Skin epidermis (tissue), 12 donors: ENCODE measurements around the gene SEC24C.

Source experiments
- H3K27ac ChIP-seq, 21 experiments: fragments of 200-600 bp; sonication (generic) in 11 of 21; one replicate each; pipeline ENCODE4 v1.5.0; 2020; ENCODE audit warnings: mild to moderate bottlenecking in 3 of 21, inconsistent platforms in 2 of 21, moderate library complexity in 2 of 21
- H3K4me3 ChIP-seq, 7 experiments: fragments of 200-600 bp; sonication (generic) in 2 of 7; one replicate each; pipeline ENCODE4 v1.5.0; 2020; ENCODE audit warnings: inconsistent platforms in 2 of 7, mild to moderate bottlenecking in 2 of 7, moderate library complexity in 1 of 7

Gene SEC24C

GRCh38 chr10:73765066-73765465, 20.9 kb downstream of the SEC24C start:
- no peak overlapping the region for H3K4me3 ChIP-seq
- no peak overlapping the region for H3K27ac ChIP-seq

GRCh38 chr10:73768881-73769280, 24.7 kb downstream of the SEC24C start:
- Histone ChIP-seq H3K4me3 (no peak overlapping the region), H3K27ac (no peak overlapping the region)

- Histone ChIP-seq H3K27ac (no peak overlapping the region), H3K4me3 (no peak overlapping the region)
Observed at GRCh38 chr10:73769396-73769795, 25.2 kb downstream of the SEC24C start.

GRCh38 chr10:73771722-73772280, 27.6 kb downstream of the SEC24C start:
- peak overlapping the region; percentile 83 to 100 (median 96) for H3K27ac ChIP-seq
- H3K4me3 ChIP-seq, result peak overlapping the region; percentile 63 to 93 (median 77)

GRCh38 chr10:73772281-73773151, 28.3 kb downstream of the SEC24C start:
- H3K27ac ChIP-seq, result peak overlapping the region; percentile 83 to 100 (median 96)
- H3K4me3 ChIP-seq, result peak overlapping the region; percentile 63 to 93 (median 77)

- peak overlapping the region; percentile 63 to 93 (median 77) for H3K4me3 ChIP-seq
- H3K27ac ChIP-seq, result peak overlapping the region; percentile 83 to 100 (median 96)
Observed at GRCh38 chr10:73773152-73773879, 29.1 kb downstream of the SEC24C start.

GRCh38 chr10:73774637-73775036, 30.5 kb downstream of the SEC24C start:
- Histone ChIP-seq H3K27ac (peak overlapping the region in 2 of 21 experiments; percentile 52 to 63), H3K4me3 (peak overlapping the region in 5 of 7 experiments; percentile 67 to 93 (median 78))

DNA sequence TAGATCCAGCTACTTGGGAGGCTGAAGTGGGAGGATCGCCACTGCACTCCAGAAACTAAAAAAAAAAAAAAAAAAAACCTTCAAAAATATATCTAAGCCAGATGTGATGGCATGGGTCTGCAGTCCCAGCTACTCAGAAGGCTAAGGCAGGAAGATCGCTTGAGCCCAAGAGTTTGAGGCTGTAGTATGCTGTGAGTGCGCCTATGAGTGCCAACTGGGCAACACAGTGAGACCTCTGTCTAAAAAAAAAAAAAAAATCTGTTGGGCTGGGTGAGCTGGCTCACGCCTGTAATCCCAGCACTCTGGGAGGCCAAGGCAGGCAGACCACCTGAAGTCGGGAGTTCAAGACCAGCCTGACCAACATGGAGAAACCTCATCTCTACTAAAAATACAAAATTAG, 34.8 kb downstream of the SEC24C start:
- H3K27ac ChIP-seq, result no peak overlapping the region

GRCh38 chr10:73779539-73780197, 35.5 kb downstream of the SEC24C start:
- H3K4me3 ChIP-seq, result no peak overlapping the region
- peak overlapping the region in 1 of 21 experiments; percentile 16 for H3K27ac ChIP-seq

More for the DNA sequence above, 34.8 kb downstream of the SEC24C start:
- H3K4me3 ChIP-seq, result no peak overlapping the region

DNA sequence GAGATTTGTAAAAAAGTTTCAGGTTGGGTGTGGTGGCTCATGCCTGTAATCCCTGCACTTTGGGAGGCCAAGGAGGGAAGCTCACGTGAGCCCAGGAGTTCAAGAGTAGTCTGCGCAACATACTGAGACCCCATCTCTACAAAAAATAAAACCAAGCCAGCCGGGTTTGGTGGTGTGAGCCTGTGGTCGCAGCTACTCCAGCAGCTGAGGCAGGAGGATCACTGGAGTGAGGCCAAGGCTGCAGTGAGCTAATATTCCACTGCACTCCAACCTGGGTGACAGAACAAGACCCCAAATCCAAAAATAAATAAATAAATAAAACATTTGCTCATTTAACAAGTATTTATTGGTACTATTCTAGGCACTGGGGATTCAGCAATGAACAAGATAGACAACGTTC, 36.1 kb downstream of the SEC24C start:
- Histone ChIP-seq H3K27ac (peak overlapping the region in 3 of 21 experiments; percentile 16 to 96 (median 92)), H3K4me3 (peak overlapping the region in 1 of 7 experiments; percentile 78)

DNA sequence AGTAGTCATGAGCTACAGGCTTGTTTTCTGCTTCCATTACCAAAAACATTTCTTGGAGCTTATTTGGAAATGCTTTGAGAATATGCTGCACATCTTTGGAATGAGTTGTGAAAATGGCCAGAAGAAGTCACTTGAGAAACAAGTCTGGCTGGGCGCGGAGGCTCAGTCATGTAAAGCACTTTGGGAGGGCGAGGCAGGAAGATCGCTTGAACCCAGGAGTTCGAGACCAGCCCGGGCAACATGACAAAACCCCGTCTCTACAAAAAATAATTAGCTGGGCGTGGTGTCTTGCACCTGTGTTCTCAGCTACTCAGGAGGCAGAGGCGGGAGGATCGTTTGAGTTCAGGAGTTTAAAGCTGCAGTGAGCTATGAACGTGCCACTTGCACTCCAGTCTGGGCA, 36.8 kb downstream of the SEC24C start:
- peak overlapping the region in 20 of 21 experiments; percentile 72 to 98 (median 92) for H3K27ac ChIP-seq
- peak overlapping the region; percentile 65 to 88 (median 74) for H3K4me3 ChIP-seq

DNA sequence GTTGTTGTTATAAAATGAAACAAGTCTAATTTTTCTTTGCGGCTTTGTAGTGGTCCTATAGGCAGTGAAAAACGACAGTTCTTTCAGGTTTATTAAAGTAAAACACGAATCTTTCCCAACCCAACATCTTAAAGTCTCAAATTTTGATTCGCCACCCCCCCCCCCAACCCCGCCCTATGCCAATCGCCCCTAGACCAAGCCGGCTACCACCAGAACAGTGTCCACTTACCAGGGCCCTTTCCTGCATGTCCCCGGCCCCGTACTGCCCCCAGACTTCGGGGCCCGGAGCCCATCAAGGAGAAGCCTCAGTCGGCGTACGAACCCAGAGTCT, 37.3 kb downstream of the SEC24C start:
- Histone ChIP-seq H3K4me3 (peak overlapping the region; percentile 65 to 88 (median 74)), H3K27ac (peak overlapping the region in 20 of 21 experiments; percentile 72 to 98 (median 92))

- Histone ChIP-seq H3K4me3 (peak within 1 kb of the TSS; percentile 65 to 88 (median 74)), H3K27ac (peak within 1 kb of the TSS; percentile 72 to 98 (median 92))
Observed at GRCh38 chr10:73781879-73782748, 37.9 kb downstream of the SEC24C start, which contains the start of gene CHCHD1. CHCHD1 (plus strand) TSS chr10:73782048; CDS start chr10:73782076, 28 bp downstream.

DNA sequence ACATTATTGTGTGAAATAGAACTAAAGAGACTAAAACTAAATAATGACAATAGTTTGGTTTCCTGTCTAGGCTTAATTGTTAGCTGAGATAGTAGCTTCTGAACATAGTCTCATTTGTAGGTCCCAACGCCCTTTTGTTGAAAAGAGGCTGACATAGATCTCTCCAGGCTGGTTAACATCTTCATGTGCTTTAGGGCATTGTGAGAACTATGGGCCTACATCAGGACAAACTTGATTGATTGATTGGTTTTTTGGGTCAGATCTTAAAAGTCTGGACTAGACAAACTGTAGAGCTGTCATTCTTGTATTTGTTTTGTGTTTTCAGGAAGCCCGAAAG, 38.5 kb downstream of the SEC24C start:
- H3K27ac ChIP-seq, result peak overlapping the region in 16 of 21 experiments; percentile 72 to 98 (median 92)
- H3K4me3 ChIP-seq, result peak overlapping the region; percentile 65 to 88 (median 74)

- Histone ChIP-seq H3K4me3 (peak within 1 kb of the TSS; percentile 70 to 99 (median 89)), H3K27ac (peak within 1 kb of the TSS; percentile 86 to 98 (median 92))
Observed at GRCh38 chr10:73785211-73785720, 41.1 kb downstream of the SEC24C start, which contains the start of gene ZSWIM8. ZSWIM8 (plus strand) TSS chr10:73785606; CDS start chr10:73785879, 273 bp downstream.

GRCh38 chr10:73785721-73786511, 41.7 kb downstream of the SEC24C start:
- Histone ChIP-seq H3K4me3 (peak overlapping the region; percentile 70 to 99 (median 89)), H3K27ac (peak overlapping the region; percentile 86 to 98 (median 92))

- H3K27ac ChIP-seq, result peak overlapping the region in 18 of 21 experiments; percentile 86 to 98 (median 92)
- H3K4me3 ChIP-seq, result peak overlapping the region; percentile 70 to 99 (median 89)
Observed at GRCh38 chr10:73786512-73786885, 42.3 kb downstream of the SEC24C start.
